ENCODE measurements around the gene PHACTR3. TPM values are rescaled to one million over a fixed set of nuclear protein-coding genes. Genes with fewer than 3 reads are reported as not detected.

PHACTR3 gene
- total RNA-seq, 2 donors from 2014 or later = 0.13 TPM; not detected in 1

DNA sequence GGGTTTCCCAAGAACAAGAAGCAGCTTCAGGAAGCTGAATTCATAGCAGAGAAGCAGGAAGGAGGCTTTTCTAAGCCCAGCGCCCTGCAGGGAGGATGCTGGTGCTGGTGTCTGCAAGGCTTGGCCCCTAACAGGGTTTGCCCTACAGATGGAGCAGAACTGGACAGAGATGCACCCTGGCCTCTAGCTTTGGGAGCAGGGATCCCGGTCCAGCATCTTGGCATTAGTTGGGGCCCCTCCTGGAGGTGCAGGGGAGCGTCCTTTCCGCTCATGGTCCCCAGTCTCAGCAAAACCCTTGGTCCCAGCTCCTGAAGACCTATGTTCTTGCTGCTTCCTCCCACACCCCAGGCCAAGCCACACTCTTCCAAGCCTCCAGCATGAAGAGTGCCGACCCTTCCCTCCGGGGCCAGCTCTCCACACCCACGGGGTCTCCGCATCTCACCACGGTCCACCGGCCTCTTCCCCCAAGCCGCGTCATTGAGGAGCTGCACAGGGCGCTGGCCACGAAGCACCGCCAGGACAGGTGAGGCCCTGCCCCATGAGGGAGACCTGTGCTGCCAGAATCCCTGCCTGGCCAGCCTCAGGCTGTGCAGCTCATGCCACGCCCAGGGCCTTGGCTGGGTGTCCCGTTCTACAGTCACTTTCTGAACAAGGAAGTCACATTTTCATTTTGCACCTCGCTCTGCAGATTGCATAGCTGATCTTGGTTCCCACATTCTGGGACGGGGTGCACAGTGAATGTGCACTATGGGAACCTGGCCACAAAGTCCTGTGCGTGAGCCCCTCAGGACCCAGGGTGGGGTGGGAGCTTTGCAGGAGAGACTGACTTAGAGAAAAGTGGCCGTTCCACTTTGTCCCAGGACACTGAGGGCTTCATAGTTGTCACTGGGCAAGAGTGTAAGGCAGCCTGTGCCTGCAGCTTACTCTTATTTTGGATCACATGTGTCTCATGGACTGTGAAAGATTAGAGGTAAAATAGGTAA lies 168.9 kb downstream of the PHACTR3 start:
- no peak overlapping the region for H3K27ac ChIP-seq (ENCODE audit: low read depth, low read length)
- DNase-seq = peak; percentile 34
- H3K4me3 ChIP-seq (ENCODE audit: low read length) = no peak overlapping the region
- H3K9ac ChIP-seq (ENCODE audit: extremely low read depth, low read length, poor library complexity, severe bottlenecking) = no peak overlapping the region
- H3K27me3 Mint-ChIP-seq (ENCODE audit: insufficient read depth) = peaks cover 51% of the 10 kb centered on the region
- H3K9me3 Mint-ChIP-seq = no peaks in the 10 kb centered on the region
- no peak overlapping the region for H3K4me3 Mint-ChIP-seq
- TF ChIP-seq, protein P1, sequence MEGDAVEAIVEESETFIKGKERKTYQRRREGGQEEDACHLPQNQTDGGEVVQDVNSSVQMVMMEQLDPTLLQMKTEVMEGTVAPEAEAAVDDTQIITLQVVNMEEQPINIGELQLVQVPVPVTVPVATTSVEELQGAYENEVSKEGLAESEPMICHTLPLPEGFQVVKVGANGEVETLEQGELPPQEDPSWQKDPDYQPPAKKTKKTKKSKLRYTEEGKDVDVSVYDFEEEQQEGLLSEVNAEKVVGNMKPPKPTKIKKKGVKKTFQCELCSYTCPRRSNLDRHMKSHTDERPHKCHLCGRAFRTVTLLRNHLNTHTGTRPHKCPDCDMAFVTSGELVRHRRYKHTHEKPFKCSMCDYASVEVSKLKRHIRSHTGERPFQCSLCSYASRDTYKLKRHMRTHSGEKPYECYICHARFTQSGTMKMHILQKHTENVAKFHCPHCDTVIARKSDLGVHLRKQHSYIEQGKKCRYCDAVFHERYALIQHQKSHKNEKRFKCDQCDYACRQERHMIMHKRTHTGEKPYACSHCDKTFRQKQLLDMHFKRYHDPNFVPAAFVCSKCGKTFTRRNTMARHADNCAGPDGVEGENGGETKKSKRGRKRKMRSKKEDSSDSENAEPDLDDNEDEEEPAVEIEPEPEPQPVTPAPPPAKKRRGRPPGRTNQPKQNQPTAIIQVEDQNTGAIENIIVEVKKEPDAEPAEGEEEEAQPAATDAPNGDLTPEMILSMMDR (conservative IDR thresholded peaks at IDR 0.05) = no peak
- WGBS, 2 experiments (ENCODE audit: insufficient coverage in 1 of 2, insufficient read length in 1 of 2) = 87 to 88% methylated on average over 11 to 21 of the region's 21 CpGs
- H3K27me3 ChIP-seq (ENCODE audit: control insufficient read depth, insufficient read depth, low read length, poor library complexity, severe bottlenecking) = peaks cover 52% of the 10 kb centered on the region
- no peaks in the 10 kb centered on the region for H3K9me3 ChIP-seq (ENCODE audit: control insufficient read depth, low read length)
- no peaks in the 10 kb centered on the region for H3K36me3 Mint-ChIP-seq (ENCODE audit: low read depth)
- no peaks in the 10 kb centered on the region for H3K4me1 ChIP-seq (ENCODE audit: control insufficient read depth, insufficient read depth, low read length)
- no peaks in the 10 kb centered on the region for H3K36me3 ChIP-seq (ENCODE audit: control insufficient read depth, insufficient read depth, low read length)
- H3K27ac Mint-ChIP-seq = no peak overlapping the region
- H3K4me1 Mint-ChIP-seq = no peaks in the 10 kb centered on the region

DNA sequence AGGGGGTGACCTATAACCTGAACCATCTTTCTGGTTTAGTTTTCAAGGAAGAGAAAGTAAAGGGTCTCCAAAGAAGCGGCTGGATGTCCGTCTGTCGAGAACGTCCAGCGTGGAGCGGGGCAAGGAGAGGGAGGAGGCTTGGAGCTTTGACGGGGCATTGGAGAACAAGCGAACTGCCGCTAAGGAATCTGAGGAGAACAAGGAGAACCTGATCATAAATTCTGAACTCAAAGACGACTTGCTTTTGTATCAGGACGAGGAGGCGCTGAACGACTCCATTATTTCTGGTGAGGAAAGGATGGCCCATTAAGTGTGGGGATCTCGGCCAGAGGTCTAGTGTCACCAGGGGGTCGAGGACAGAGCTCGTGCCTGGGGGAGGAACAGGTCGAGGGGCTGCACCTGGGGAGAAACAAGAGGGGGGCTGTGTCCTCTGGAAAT lies 169.9 kb downstream of the PHACTR3 start:
- Mint-ChIP-seq H3K27me3 (ENCODE audit: insufficient read depth) (peaks cover 58% of the 10 kb centered on the region), H3K4me3 (no peak overlapping the region), H3K27ac (no peak overlapping the region), H3K36me3 (ENCODE audit: low read depth) (no peaks in the 10 kb centered on the region), H3K4me1 (peaks cover 3% of the 10 kb centered on the region), H3K9me3 (no peaks in the 10 kb centered on the region)
- TF ChIP-seq, protein P1 (conservative IDR thresholded peaks at IDR 0.05) = no peak
- H3K36me3 ChIP-seq (ENCODE audit: control insufficient read depth, insufficient read depth, low read length) = no peaks in the 10 kb centered on the region
- 83 to 93% methylated on average over 11 to 17 of the region's 17 CpGs for WGBS, 2 experiments (ENCODE audit: insufficient coverage in 1 of 2, insufficient read length in 1 of 2)
- no peak overlapping the region for H3K27ac ChIP-seq (ENCODE audit: low read depth, low read length)
- DNase-seq = peak; percentile 20
- peaks cover 56% of the 10 kb centered on the region for H3K27me3 ChIP-seq (ENCODE audit: control insufficient read depth, insufficient read depth, low read length, poor library complexity, severe bottlenecking)
- H3K4me1 ChIP-seq (ENCODE audit: control insufficient read depth, insufficient read depth, low read length) = no peaks in the 10 kb centered on the region
- H3K4me3 ChIP-seq (ENCODE audit: low read length) = no peak overlapping the region
- H3K9ac ChIP-seq (ENCODE audit: extremely low read depth, low read length, poor library complexity, severe bottlenecking) = no peak overlapping the region
- H3K9me3 ChIP-seq (ENCODE audit: control insufficient read depth, low read length) = no peaks in the 10 kb centered on the region

DNA sequence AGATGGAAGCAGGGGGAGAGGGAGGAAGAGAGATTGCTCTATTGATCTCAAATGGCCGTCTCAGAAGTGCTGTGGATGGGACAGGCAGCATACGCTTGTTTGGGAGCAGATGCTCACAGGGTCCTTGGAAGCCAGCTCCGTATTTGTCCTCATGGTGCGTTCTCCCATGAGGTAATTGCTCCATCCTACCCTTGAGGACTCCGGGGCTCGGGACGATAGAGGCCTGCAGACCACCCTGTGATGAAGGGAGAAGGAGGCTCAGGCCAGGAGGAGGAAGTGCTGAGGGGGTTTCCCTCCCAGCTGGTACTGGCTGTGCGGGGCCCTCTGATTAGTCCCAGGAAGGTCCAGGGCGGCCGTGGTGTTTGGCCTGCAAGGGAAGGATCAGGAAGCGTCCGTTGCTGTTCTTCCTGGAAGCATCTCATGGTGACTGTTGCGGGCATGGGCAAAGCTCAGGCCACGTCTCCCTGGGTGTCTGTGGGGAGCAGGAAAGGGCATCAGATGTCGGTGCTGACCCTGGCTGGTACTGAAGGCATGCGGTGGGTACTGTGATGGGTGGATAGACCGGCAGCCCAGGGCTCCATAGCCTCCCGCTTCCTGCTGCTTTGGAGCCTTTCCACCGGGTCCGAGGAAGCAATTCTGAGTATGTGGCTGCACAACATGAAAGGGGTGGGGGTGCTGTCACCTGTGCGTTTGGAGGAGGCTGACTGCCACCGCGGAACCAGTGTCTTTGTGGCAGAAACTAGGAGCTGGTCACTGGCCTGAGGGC lies 170.8 kb downstream of the PHACTR3 start:
- peaks cover 56% of the 10 kb centered on the region for H3K27me3 ChIP-seq (ENCODE audit: control insufficient read depth, insufficient read depth, low read length, poor library complexity, severe bottlenecking)
- peaks cover 60% of the 10 kb centered on the region for H3K27me3 Mint-ChIP-seq (ENCODE audit: insufficient read depth)
- no peaks in the 10 kb centered on the region for H3K9me3 Mint-ChIP-seq
- no peaks in the 10 kb centered on the region for H3K9me3 ChIP-seq (ENCODE audit: control insufficient read depth, low read length)
- peak; percentile 40 for DNase-seq
- no peak overlapping the region for H3K27ac ChIP-seq (ENCODE audit: low read depth, low read length)
- TF ChIP-seq, protein P1 (conservative IDR thresholded peaks at IDR 0.05) = no peak
- no peaks in the 10 kb centered on the region for H3K36me3 Mint-ChIP-seq (ENCODE audit: low read depth)
- H3K36me3 ChIP-seq (ENCODE audit: control insufficient read depth, insufficient read depth, low read length) = no peaks in the 10 kb centered on the region
- no peak overlapping the region for H3K27ac Mint-ChIP-seq
- H3K9ac ChIP-seq (ENCODE audit: extremely low read depth, low read length, poor library complexity, severe bottlenecking) = no peak overlapping the region
- H3K4me1 ChIP-seq (ENCODE audit: control insufficient read depth, insufficient read depth, low read length) = no peaks in the 10 kb centered on the region
- 87 to 97% methylated on average over 14 to 23 of the region's 23 CpGs for WGBS, 2 experiments (ENCODE audit: insufficient coverage in 1 of 2, insufficient read length in 1 of 2)
- H3K4me3 Mint-ChIP-seq = no peak overlapping the region
- no peak overlapping the region for H3K4me3 ChIP-seq (ENCODE audit: low read length)
- peaks cover 7% of the 10 kb centered on the region for H3K4me1 Mint-ChIP-seq
